Stomach (tissue), 9 donors: ENCODE data around the gene AMPD1. TPM values are rescaled to one million over a fixed set of nuclear protein-coding genes. Genes with fewer than 3 reads are reported as not detected.

Experiments
- DNase-seq, 2 donors: peaks; one replicate each; pipeline versions ENCODE4 v3.0.0 to v3.0.0-alpha.2; 2013 to 2019
- H3K27ac ChIP-seq, 5 donors: fragments of 200-600 bp in 4 of 5; sonication (generic) in 4 of 5; one replicate each; pipeline ENCODE4 v1.5.1; 2013 to 2019; ENCODE audit warnings: mild to moderate bottlenecking in 1 of 5, moderate library complexity in 1 of 5
- H3K27me3 ChIP-seq, 3 donors: fragments of 200-600 bp; sonication (generic); one replicate each; pipeline ENCODE4 v1.5.1; 2017 to 2019; ENCODE audit warnings: mixed run types in 1 of 3
- H3K36me3 ChIP-seq, 4 donors: fragments of 200-600 bp; sonication (generic); 1 replicate in 3 of 4; 2 replicates in 1 of 4; pipeline ENCODE4 v1.5.1; 2016 to 2019
- H3K4me1 ChIP-seq, 4 donors: fragments of 200-600 bp; sonication (generic); one replicate each; pipeline ENCODE4 v1.5.1; 2016 to 2019
- H3K4me3 ChIP-seq, 4 donors: fragments of 200-600 bp; sonication (generic) in 3 of 4; one replicate each; pipeline ENCODE4 v1.5.1; 2016 to 2019; ENCODE audit warnings: mild to moderate bottlenecking in 1 of 4
- H3K9me3 ChIP-seq, 4 donors: fragments of 200-600 bp; sonication (generic); one replicate each; pipeline ENCODE4 v1.5.1; 2016 to 2019
- EP300 ChIP-seq: sonication (generic); formaldehyde crosslinking; IDR thresholded peaks from one replicate; pipeline ENCODE4 v1.6.1; 2017; ENCODE audit warnings: antibody characterized with exemption
- POLR2A ChIP-seq, 4 donors: fragments of 450-650 bp; IDR thresholded peaks; one replicate each; pipeline ENCODE4 v1.6.1; 2016; ENCODE audit warnings: antibody characterized with exemption in 4 of 4, control low read depth in 2 of 4, mild to moderate bottlenecking in 1 of 4, moderate library complexity in 1 of 4
- POLR2AphosphoS5 ChIP-seq, 3 donors: sonication (generic); formaldehyde crosslinking; IDR thresholded peaks; one replicate each; pipeline ENCODE4 v1.6.1; 2016; ENCODE audit warnings: antibody characterized with exemption in 3 of 3
- WGBS, 5 donors: extraction: QIAGEN DNeasy Blood & Tissue Kit in 3 of 5; methylation state at CpG; one replicate each; pipeline versions ENCODE4 v1.1.5 to v1.1.7; 2013 to 2018; 5-methylcytosine and 5-hydroxymethylcytosine counted together
- intact Hi-C: fragments of 100-400 bp; cut with DNase I; formaldehyde crosslinking; loops from one replicate; pipeline ENCODE4 v1.15.1; 2023; ENCODE audit warnings: low total_unique reads
- polyA plus RNA-seq, 3 donors: library from polyadenylated mRNA; stranded (reverse); fragments of 200-250 nt; gene quantifications; one replicate each; pipeline ENCODE4 v1.2.3, GENCODE V29; 2013
- total RNA-seq, 5 donors: library from RNA; depleted of rRNA; stranded (reverse); fragments of >200 nt; gene quantifications; one replicate each; pipeline versions ENCODE4 v1.1.0 to v1.2.3, GENCODE V29; 2014 to 2016
- TF ChIP-seq, protein P1 (sequence below), 7 experiments: fragments of 450-650 bp in 4 of 7; fragments of 200-600 bp in 3 of 7; sonication (generic) in 3 of 7; IDR thresholded peaks; one replicate each; pipeline ENCODE4 v1.5.1; 2016 to 2019; ENCODE audit warnings: antibody characterized with exemption in 7 of 7, control low read depth in 2 of 7, mild to moderate bottlenecking in 1 of 7
- donor health status: healthy with polysubstance abuse.
- donor health status: Bipolar disorder and iron deficiency.
- donor health status: healthy.

AMPD1 gene
- total and polyA plus RNA-seq, 8 donors = 0.62 TPM; not detected in 7

DNA sequence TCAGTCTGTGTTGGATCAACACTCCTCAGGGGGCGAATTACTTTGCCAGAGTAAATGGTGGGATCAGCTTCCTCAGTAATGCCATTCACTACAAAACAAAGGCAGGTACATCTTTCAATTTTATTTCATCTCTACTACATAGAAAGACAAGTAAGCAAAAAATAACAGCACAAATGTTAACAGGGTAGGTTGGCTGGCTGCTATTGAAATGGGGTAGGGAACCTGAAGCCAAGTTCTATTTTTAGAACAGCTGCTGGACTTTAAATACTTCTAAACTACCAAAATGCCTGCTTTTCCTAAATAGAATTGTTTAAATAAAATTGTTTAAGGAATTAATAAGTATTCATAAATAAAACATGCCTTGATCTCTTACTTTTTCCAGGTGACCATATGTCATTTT, 28.6 kb upstream of the AMPD1 start:
- Histone ChIP-seq H3K4me3 (no peak overlapping the region), H3K9me3 (no peaks in the 10 kb centered on the region), H3K27ac (no peak overlapping the region), H3K4me1 (peaks cover 0 to 13% (median 0%) of the 10 kb centered on the region in 4 donors), H3K36me3 (peaks cover 73 to 100% (median 100%) of the 10 kb centered on the region in 4 donors), H3K27me3 (no peaks in the 10 kb centered on the region)
- no peak for DNase-seq
- no peak for TF ChIP-seq POLR2AphosphoS5 (IDR thresholded peaks at IDR 0.05)
- TF ChIP-seq, protein P1, sequence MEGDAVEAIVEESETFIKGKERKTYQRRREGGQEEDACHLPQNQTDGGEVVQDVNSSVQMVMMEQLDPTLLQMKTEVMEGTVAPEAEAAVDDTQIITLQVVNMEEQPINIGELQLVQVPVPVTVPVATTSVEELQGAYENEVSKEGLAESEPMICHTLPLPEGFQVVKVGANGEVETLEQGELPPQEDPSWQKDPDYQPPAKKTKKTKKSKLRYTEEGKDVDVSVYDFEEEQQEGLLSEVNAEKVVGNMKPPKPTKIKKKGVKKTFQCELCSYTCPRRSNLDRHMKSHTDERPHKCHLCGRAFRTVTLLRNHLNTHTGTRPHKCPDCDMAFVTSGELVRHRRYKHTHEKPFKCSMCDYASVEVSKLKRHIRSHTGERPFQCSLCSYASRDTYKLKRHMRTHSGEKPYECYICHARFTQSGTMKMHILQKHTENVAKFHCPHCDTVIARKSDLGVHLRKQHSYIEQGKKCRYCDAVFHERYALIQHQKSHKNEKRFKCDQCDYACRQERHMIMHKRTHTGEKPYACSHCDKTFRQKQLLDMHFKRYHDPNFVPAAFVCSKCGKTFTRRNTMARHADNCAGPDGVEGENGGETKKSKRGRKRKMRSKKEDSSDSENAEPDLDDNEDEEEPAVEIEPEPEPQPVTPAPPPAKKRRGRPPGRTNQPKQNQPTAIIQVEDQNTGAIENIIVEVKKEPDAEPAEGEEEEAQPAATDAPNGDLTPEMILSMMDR (IDR thresholded peaks at IDR 0.05) = no peak
- TF ChIP-seq EP300 = no peak
- no peak for TF ChIP-seq POLR2A (IDR thresholded peaks at IDR 0.05)
- intact Hi-C loops = no loop called here
- 85 to 96% (median 95%) methylated on average over 1 of the region's 1 CpG for WGBS, 5 donors

GRCh38 chr1:114723457-114723856, 28.1 kb upstream of the AMPD1 start:
- H3K36me3 ChIP-seq = peaks cover 77 to 100% (median 100%) of the 10 kb centered on the region in 4 donors

GRCh38 chr1:114720492-114720891, 25.1 kb upstream of the AMPD1 start:
- no peaks in the 10 kb centered on the region for H3K9me3 ChIP-seq
- peaks cover under 1 to 25% (median 12%) of the 10 kb centered on the region in 4 donors for H3K4me1 ChIP-seq
- H3K27ac ChIP-seq = no peak overlapping the region
- intact Hi-C loops = no loop called here
- no peaks in the 10 kb centered on the region for H3K27me3 ChIP-seq
- no peak overlapping the region for H3K4me3 ChIP-seq
- H3K36me3 ChIP-seq = peaks cover 72 to 83% (median 81%) of the 10 kb centered on the region in 4 donors
- WGBS, 5 donors = 83 to 94% (median 90%) methylated on average over 4 of the region's 4 CpGs
- TF ChIP-seq EP300 (no peak), POLR2AphosphoS5 (IDR thresholded peaks at IDR 0.05) (no peak), POLR2A (IDR thresholded peaks at IDR 0.05) (no peak)
- TF ChIP-seq, protein P1 (IDR thresholded peaks at IDR 0.05) = no peak
- no peak for DNase-seq

More at GRCh38 chr1:114723457-114723856, 28.1 kb upstream of the AMPD1 start:
- no peaks in the 10 kb centered on the region for H3K27me3 ChIP-seq
- intact Hi-C loops = no loop called here
- 0 to 32% (median 0%) methylated on average over 1 of the region's 1 CpG for WGBS, 5 donors
- DNase-seq = no peak
- no peak for TF ChIP-seq POLR2AphosphoS5 (IDR thresholded peaks at IDR 0.05)
- no peak for TF ChIP-seq EP300
- TF ChIP-seq, protein P1 (IDR thresholded peaks at IDR 0.05) = no peak
- TF ChIP-seq POLR2A (IDR thresholded peaks at IDR 0.05) = no peak
- peaks cover 0 to 13% (median 0%) of the 10 kb centered on the region in 4 donors for H3K4me1 ChIP-seq
- no peaks in the 10 kb centered on the region for H3K9me3 ChIP-seq
- no peak overlapping the region for H3K4me3 ChIP-seq
- no peak overlapping the region for H3K27ac ChIP-seq

GRCh38 chr1:114719424-114719787, 24.1 kb upstream of the AMPD1 start:
- WGBS, 5 donors = 69 to 92% (median 80%) methylated on average over 3 of the region's 3 CpGs
- peaks cover 62 to 76% (median 71%) of the 10 kb centered on the region in 4 donors for H3K36me3 ChIP-seq
- intact Hi-C loops = no loop called here

More at GRCh38 chr1:114719424-114719787, 24.1 kb upstream of the AMPD1 start:
- TF ChIP-seq POLR2AphosphoS5 (IDR thresholded peaks at IDR 0.05) = no peak
- TF ChIP-seq EP300 = no peak
- TF ChIP-seq, protein P1 (IDR thresholded peaks at IDR 0.05) = no peak
- TF ChIP-seq POLR2A (IDR thresholded peaks at IDR 0.05) = no peak
- H3K4me1 ChIP-seq = peaks cover 8 to 36% (median 21%) of the 10 kb centered on the region in 4 donors
- H3K4me3 ChIP-seq = no peak overlapping the region
- H3K27me3 ChIP-seq = no peaks in the 10 kb centered on the region
- no peaks in the 10 kb centered on the region for H3K9me3 ChIP-seq
- no peak for DNase-seq
- H3K27ac ChIP-seq = no peak overlapping the region
